GM20000 (cell line): ENCODE results near the gene COL4A2.

Experiments used
- DNase-seq: peaks from one replicate; pipeline ENCODE4 v3.0.0; 2012; ENCODE audit warnings: low spot score
- CTCF ChIP-seq: IDR thresholded peaks from 2 replicates; pipeline ENCODE4 v1.5.1; 2012; ENCODE audit warnings: mild to moderate bottlenecking, control low read depth; ENCODE audit errors: extremely low read depth, missing control alignments

COL4A2 gene

GRCh38 chr13:110284779-110285484 lies 22.2 kb upstream of the COL4A2 start:
- TF ChIP-seq CTCF, result no peak
- no peak for DNase-seq

- TF ChIP-seq CTCF, result no peak
- no peak for DNase-seq
Observed at GRCh38 chr13:110285991-110286832, 20.9 kb upstream of the COL4A2 start.

GRCh38 chr13:110286833-110287819 lies 20.0 kb upstream of the COL4A2 start:
- DNase-seq, result no peak
- TF ChIP-seq CTCF, result no peak

GRCh38 chr13:110289174-110289573 lies 17.9 kb upstream of the COL4A2 start:
- DNase-seq, result no peak
- TF ChIP-seq CTCF, result no peak

GRCh38 chr13:110289661-110290060 lies 17.4 kb upstream of the COL4A2 start:
- no peak for DNase-seq

GRCh38 chr13:110290153-110290552 lies 16.9 kb upstream of the COL4A2 start:
- TF ChIP-seq CTCF, result no peak
- no peak for DNase-seq

More at GRCh38 chr13:110289661-110290060, 17.4 kb upstream of the COL4A2 start:
- no peak for TF ChIP-seq CTCF
